Measurements from ENCODE around the gene ATPAF2.

ATPAF2 gene

GRCh38 chr17:17985153-17985552 lies 53.8 kb downstream of the ATPAF2 start:
- Histone ChIP-seq H2BK12ac (ENCODE audit: low read length) (no peak overlapping the region), H2AK5ac (ENCODE audit: low read depth, low read length) (no peak overlapping the region), H2BK5ac (ENCODE audit: low read length) (no peak overlapping the region), H4K91ac (ENCODE audit: low read depth, low read length, poor library complexity) (no peak overlapping the region), H3K36me3 (replicated peaks in 1 of 2; ENCODE audit: control insufficient read depth in 2 of 2, insufficient read depth in 2 of 2, low read length in 2 of 2) (no peaks in the 10 kb centered on the region), H3K79me1 (ENCODE audit: low read depth, low read length) (no peaks in the 10 kb centered on the region), H3K4me2 (ENCODE audit: insufficient read depth, low read length, poor library complexity, severe bottlenecking) (no peak overlapping the region), H4K8ac (ENCODE audit: low read depth, low read length) (no peak overlapping the region), H3K4me3 (ENCODE audit: low read length in 2 of 2) (peak overlapping the region in 1 of 2 donors; percentile 32), H3K14ac (ENCODE audit: low read length) (no peak overlapping the region), H3K4me1 (ENCODE audit: control insufficient read depth in 2 of 2, insufficient read depth in 1 of 2, low read depth in 1 of 2, low read length in 2 of 2) (peaks cover 0 to 2% of the 10 kb centered on the region in 2 donors), H3K9ac (ENCODE audit: low read depth, low read length, poor library complexity) (no peak overlapping the region), H3K9me3 (replicated peaks in 1 of 2; ENCODE audit: control insufficient read depth in 2 of 2, insufficient read depth in 1 of 2, low read depth in 1 of 2, low read length in 2 of 2) (no peaks in the 10 kb centered on the region), H3K18ac (ENCODE audit: low read length) (no peak overlapping the region), H3K27me3 (ENCODE audit: control insufficient read depth in 3 of 3, insufficient read depth in 3 of 3, low read depth in 1 of 3, low read length in 3 of 3) (peaks cover 0 to 10% (median 0%) of the 10 kb centered on the region in 3 experiments), H2BK15ac (ENCODE audit: low read length) (peak overlapping the region; percentile 15), H2AFZ (ENCODE audit: low read length) (no peak overlapping the region), H3K27ac (replicated peaks; ENCODE audit: low read length) (no peak overlapping the region), H3K23ac (ENCODE audit: low read depth, low read length, poor library complexity) (no peak overlapping the region), H2BK120ac (ENCODE audit: low read depth, low read length) (peak overlapping the region; percentile 77), H3K4ac (ENCODE audit: low read length) (no peak overlapping the region)
- WGBS, 2 donors (ENCODE audit: extremely low coverage in 2 of 2, insufficient read length in 2 of 2, insufficient replicate concordance in 1 of 2): no CpG with 5 or more reads among the region's 2 CpGs
- no peak for DNase-seq (ENCODE audit: low spot score)

- H3K9ac ChIP-seq (ENCODE audit: low read depth, low read length, poor library complexity): no peak overlapping the region
- no peak overlapping the region for H2AK5ac ChIP-seq (ENCODE audit: low read depth, low read length)
- no peak overlapping the region for H2BK12ac ChIP-seq (ENCODE audit: low read length)
- no peak overlapping the region for H3K4ac ChIP-seq (ENCODE audit: low read length)
- H4K91ac ChIP-seq (ENCODE audit: low read depth, low read length, poor library complexity): no peak overlapping the region
- H3K27ac ChIP-seq (replicated peaks; ENCODE audit: low read length): no peak overlapping the region
- H3K79me1 ChIP-seq (ENCODE audit: low read depth, low read length): no peaks in the 10 kb centered on the region
- no peaks in the 10 kb centered on the region for H3K9me3 ChIP-seq (replicated peaks in 1 of 2; ENCODE audit: control insufficient read depth in 2 of 2, insufficient read depth in 1 of 2, low read depth in 1 of 2, low read length in 2 of 2)
- no peak for DNase-seq (ENCODE audit: low spot score)
- no peak overlapping the region for H2BK15ac ChIP-seq (ENCODE audit: low read length)
- no peak overlapping the region for H3K4me3 ChIP-seq (ENCODE audit: low read length in 2 of 2)
- H3K14ac ChIP-seq (ENCODE audit: low read length): no peak overlapping the region
- H2BK120ac ChIP-seq (ENCODE audit: low read depth, low read length): no peak overlapping the region
- H3K4me1 ChIP-seq (ENCODE audit: control insufficient read depth in 2 of 2, insufficient read depth in 1 of 2, low read depth in 1 of 2, low read length in 2 of 2): peaks cover 0 to 2% of the 10 kb centered on the region in 2 donors
- H3K36me3 ChIP-seq (replicated peaks in 1 of 2; ENCODE audit: control insufficient read depth in 2 of 2, insufficient read depth in 2 of 2, low read length in 2 of 2): no peaks in the 10 kb centered on the region
- H4K8ac ChIP-seq (ENCODE audit: low read depth, low read length): no peak overlapping the region
- H3K23ac ChIP-seq (ENCODE audit: low read depth, low read length, poor library complexity): no peak overlapping the region
- no peak overlapping the region for H2BK5ac ChIP-seq (ENCODE audit: low read length)
- H3K27me3 ChIP-seq (ENCODE audit: control insufficient read depth in 3 of 3, insufficient read depth in 3 of 3, low read depth in 1 of 3, low read length in 3 of 3): peaks cover 0 to 6% (median 1%) of the 10 kb centered on the region in 3 experiments
- no CpG with 5 or more reads among the region's 6 CpGs for WGBS, 2 donors (ENCODE audit: extremely low coverage in 2 of 2, insufficient read length in 2 of 2, insufficient replicate concordance in 1 of 2)
- no peak overlapping the region for H3K18ac ChIP-seq (ENCODE audit: low read length)
- no peak overlapping the region for H2AFZ ChIP-seq (ENCODE audit: low read length)
- H3K4me2 ChIP-seq (ENCODE audit: insufficient read depth, low read length, poor library complexity, severe bottlenecking): no peak overlapping the region
These were observed 55.2 kb downstream of the ATPAF2 start for GRCh38 chr17:17983776-17984175.

GRCh38 chr17:17983376-17983775 lies 55.6 kb downstream of the ATPAF2 start:
- no peaks in the 10 kb centered on the region for H3K79me1 ChIP-seq (ENCODE audit: low read depth, low read length)
- no peak overlapping the region for H2BK15ac ChIP-seq (ENCODE audit: low read length)
- no peak overlapping the region for H3K27ac ChIP-seq (replicated peaks; ENCODE audit: low read length)
- H3K14ac ChIP-seq (ENCODE audit: low read length): no peak overlapping the region
- H2BK5ac ChIP-seq (ENCODE audit: low read length): no peak overlapping the region
- no peak overlapping the region for H2BK12ac ChIP-seq (ENCODE audit: low read length)
- no peak overlapping the region for H3K4ac ChIP-seq (ENCODE audit: low read length)
- no peak overlapping the region for H4K8ac ChIP-seq (ENCODE audit: low read depth, low read length)
- H3K9me3 ChIP-seq (replicated peaks in 1 of 2; ENCODE audit: control insufficient read depth in 2 of 2, insufficient read depth in 1 of 2, low read depth in 1 of 2, low read length in 2 of 2): no peaks in the 10 kb centered on the region
- no peak overlapping the region for H3K4me2 ChIP-seq (ENCODE audit: insufficient read depth, low read length, poor library complexity, severe bottlenecking)
- H3K27me3 ChIP-seq (ENCODE audit: control insufficient read depth in 3 of 3, insufficient read depth in 3 of 3, low read depth in 1 of 3, low read length in 3 of 3): peaks cover 0 to 6% (median 1%) of the 10 kb centered on the region in 3 experiments
- H2BK120ac ChIP-seq (ENCODE audit: low read depth, low read length): no peak overlapping the region
- no CpG with 5 or more reads among the region's 6 CpGs for WGBS, 2 donors (ENCODE audit: extremely low coverage in 2 of 2, insufficient read length in 2 of 2, insufficient replicate concordance in 1 of 2)
- H3K23ac ChIP-seq (ENCODE audit: low read depth, low read length, poor library complexity): no peak overlapping the region
- no peak overlapping the region for H3K18ac ChIP-seq (ENCODE audit: low read length)
- peaks cover 0 to 2% of the 10 kb centered on the region in 2 donors for H3K4me1 ChIP-seq (ENCODE audit: control insufficient read depth in 2 of 2, insufficient read depth in 1 of 2, low read depth in 1 of 2, low read length in 2 of 2)
- H2AK5ac ChIP-seq (ENCODE audit: low read depth, low read length): no peak overlapping the region
- H3K4me3 ChIP-seq (ENCODE audit: low read length in 2 of 2): no peak overlapping the region
- H3K36me3 ChIP-seq (replicated peaks in 1 of 2; ENCODE audit: control insufficient read depth in 2 of 2, insufficient read depth in 2 of 2, low read length in 2 of 2): no peaks in the 10 kb centered on the region
- H3K9ac ChIP-seq (ENCODE audit: low read depth, low read length, poor library complexity): no peak overlapping the region
- no peak for DNase-seq (ENCODE audit: low spot score)
- no peak overlapping the region for H4K91ac ChIP-seq (ENCODE audit: low read depth, low read length, poor library complexity)
- no peak overlapping the region for H2AFZ ChIP-seq (ENCODE audit: low read length)

- H4K91ac ChIP-seq (ENCODE audit: low read depth, low read length, poor library complexity): no peak overlapping the region
- no peak overlapping the region for H3K23ac ChIP-seq (ENCODE audit: low read depth, low read length, poor library complexity)
- no peaks in the 10 kb centered on the region for H3K36me3 ChIP-seq (replicated peaks in 1 of 2; ENCODE audit: control insufficient read depth in 2 of 2, insufficient read depth in 2 of 2, low read length in 2 of 2)
- no peak overlapping the region for H2BK15ac ChIP-seq (ENCODE audit: low read length)
- no peaks in the 10 kb centered on the region for H3K79me1 ChIP-seq (ENCODE audit: low read depth, low read length)
- H3K4me1 ChIP-seq (ENCODE audit: control insufficient read depth in 2 of 2, insufficient read depth in 1 of 2, low read depth in 1 of 2, low read length in 2 of 2): peaks cover 0 to 2% of the 10 kb centered on the region in 2 donors
- no peak overlapping the region for H3K14ac ChIP-seq (ENCODE audit: low read length)
- no peak overlapping the region for H3K4ac ChIP-seq (ENCODE audit: low read length)
- H3K18ac ChIP-seq (ENCODE audit: low read length): no peak overlapping the region
- no peak overlapping the region for H3K4me2 ChIP-seq (ENCODE audit: insufficient read depth, low read length, poor library complexity, severe bottlenecking)
- H3K9me3 ChIP-seq (replicated peaks in 1 of 2; ENCODE audit: control insufficient read depth in 2 of 2, insufficient read depth in 1 of 2, low read depth in 1 of 2, low read length in 2 of 2): no peaks in the 10 kb centered on the region
- H3K4me3 ChIP-seq (ENCODE audit: low read length in 2 of 2): no peak overlapping the region
- no CpG with 5 or more reads among the region's 9 CpGs for WGBS, 2 donors (ENCODE audit: extremely low coverage in 2 of 2, insufficient read length in 2 of 2, insufficient replicate concordance in 1 of 2)
- H2BK12ac ChIP-seq (ENCODE audit: low read length): no peak overlapping the region
- H2AK5ac ChIP-seq (ENCODE audit: low read depth, low read length): no peak overlapping the region
- H2AFZ ChIP-seq (ENCODE audit: low read length): no peak overlapping the region
- H3K9ac ChIP-seq (ENCODE audit: low read depth, low read length, poor library complexity): no peak overlapping the region
- H4K8ac ChIP-seq (ENCODE audit: low read depth, low read length): no peak overlapping the region
- no peak overlapping the region for H3K27ac ChIP-seq (replicated peaks; ENCODE audit: low read length)
- DNase-seq (ENCODE audit: low spot score): no peak
- no peak overlapping the region for H2BK120ac ChIP-seq (ENCODE audit: low read depth, low read length)
- no peak overlapping the region for H2BK5ac ChIP-seq (ENCODE audit: low read length)
- peaks cover 0 to 6% (median 1%) of the 10 kb centered on the region in 3 experiments for H3K27me3 ChIP-seq (ENCODE audit: control insufficient read depth in 3 of 3, insufficient read depth in 3 of 3, low read depth in 1 of 3, low read length in 3 of 3)
These were observed 56.2 kb downstream of the ATPAF2 start for GRCh38 chr17:17982801-17983200.

Measured in neuronal stem cell (in vitro differentiated cells).